Gastroesophageal sphincter (tissue), 3 donors: ENCODE measurements around the gene USP44.

Experiments used
- POLR2A ChIP-seq, 2 donors: fragments of 450-650 bp; IDR thresholded peaks; one replicate each; pipeline ENCODE4 v1.6.1; 2017; ENCODE audit warnings: antibody characterized with exemption in 2 of 2, mild to moderate bottlenecking in 2 of 2, moderate library complexity in 1 of 2
- POLR2AphosphoS5 ChIP-seq: sonication (generic); formaldehyde crosslinking; IDR thresholded peaks from one replicate; pipeline ENCODE4 v1.6.1; 2017; ENCODE audit warnings: antibody characterized with exemption
- TF ChIP-seq, protein P1 (sequence below), 4 experiments: fragments of 200-600 bp in 2 of 4; fragments of 450-650 bp in 2 of 4; sonication (generic) in 1 of 4; IDR thresholded peaks; one replicate each; pipeline ENCODE4 v1.5.1; 2017 to 2019; ENCODE audit warnings: antibody characterized with exemption in 4 of 4, mild to moderate bottlenecking in 2 of 4, moderate library complexity in 2 of 4

GRCh38 chr12:95548056-95548538 is 3.2 kb downstream of the USP44 start:
- TF ChIP-seq, protein P1, sequence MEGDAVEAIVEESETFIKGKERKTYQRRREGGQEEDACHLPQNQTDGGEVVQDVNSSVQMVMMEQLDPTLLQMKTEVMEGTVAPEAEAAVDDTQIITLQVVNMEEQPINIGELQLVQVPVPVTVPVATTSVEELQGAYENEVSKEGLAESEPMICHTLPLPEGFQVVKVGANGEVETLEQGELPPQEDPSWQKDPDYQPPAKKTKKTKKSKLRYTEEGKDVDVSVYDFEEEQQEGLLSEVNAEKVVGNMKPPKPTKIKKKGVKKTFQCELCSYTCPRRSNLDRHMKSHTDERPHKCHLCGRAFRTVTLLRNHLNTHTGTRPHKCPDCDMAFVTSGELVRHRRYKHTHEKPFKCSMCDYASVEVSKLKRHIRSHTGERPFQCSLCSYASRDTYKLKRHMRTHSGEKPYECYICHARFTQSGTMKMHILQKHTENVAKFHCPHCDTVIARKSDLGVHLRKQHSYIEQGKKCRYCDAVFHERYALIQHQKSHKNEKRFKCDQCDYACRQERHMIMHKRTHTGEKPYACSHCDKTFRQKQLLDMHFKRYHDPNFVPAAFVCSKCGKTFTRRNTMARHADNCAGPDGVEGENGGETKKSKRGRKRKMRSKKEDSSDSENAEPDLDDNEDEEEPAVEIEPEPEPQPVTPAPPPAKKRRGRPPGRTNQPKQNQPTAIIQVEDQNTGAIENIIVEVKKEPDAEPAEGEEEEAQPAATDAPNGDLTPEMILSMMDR (IDR thresholded peaks at IDR 0.05) = peak in 1 of 4 experiments; percentile 10
- TF ChIP-seq POLR2A (IDR thresholded peaks at IDR 0.05) (no peak), POLR2AphosphoS5 (no peak)
